Gastroesophageal sphincter (tissue), 4 donors: ENCODE data around the gene HIVEP3. TPM values are rescaled to one million over a fixed set of nuclear protein-coding genes. Genes with fewer than 3 reads are reported as not detected.

ENCODE experiments used
- ATAC-seq: fragments of 150-250 bp; one replicate; pipeline ENCODE4 v1.9.1; 2016; ENCODE audit warnings: mild to moderate bottlenecking, moderate library complexity
- H3K27ac ChIP-seq, 4 donors: fragments of 200-600 bp; sonication (generic) in 3 of 4; 1 replicate in 3 of 4; 2 replicates in 1 of 4; pipeline ENCODE4 v1.5.1; 2016 to 2019
- H3K27me3 ChIP-seq: fragments of 200-600 bp; sonication (generic); one replicate; pipeline ENCODE4 v1.5.1; 2019
- H3K36me3 ChIP-seq, 2 donors: fragments of 200-600 bp; sonication (generic); one replicate each; pipeline ENCODE4 v1.5.1; 2019; ENCODE audit warnings: control low read depth in 1 of 2
- H3K4me1 ChIP-seq, 3 donors: fragments of 200-600 bp; sonication (generic); 1 replicate in 2 of 3; 2 replicates in 1 of 3; pipeline ENCODE4 v1.5.1; 2016 to 2019; ENCODE audit warnings: control low read depth in 2 of 3
- H3K4me3 ChIP-seq, 2 donors: fragments of 200-600 bp; sonication (generic); one replicate each; pipeline ENCODE4 v1.5.1; 2019; ENCODE audit warnings: mild to moderate bottlenecking in 1 of 2, moderate library complexity in 1 of 2
- H3K9me3 ChIP-seq, 3 donors: fragments of 200-600 bp; sonication (generic); one replicate each; pipeline ENCODE4 v1.5.1; 2017 to 2019; ENCODE audit warnings: control low read depth in 2 of 3
- CTCF ChIP-seq, 4 experiments: fragments of 200-600 bp in 2 of 4; fragments of 450-650 bp in 2 of 4; sonication (generic) in 1 of 4; IDR thresholded peaks; one replicate each; pipeline ENCODE4 v1.5.1; 2017 to 2019; ENCODE audit warnings: antibody characterized with exemption in 4 of 4, mild to moderate bottlenecking in 2 of 4, moderate library complexity in 2 of 4
- EP300 ChIP-seq: sonication (generic); formaldehyde crosslinking; IDR thresholded peaks from one replicate; pipeline ENCODE4 v1.6.1; 2017; ENCODE audit warnings: antibody characterized with exemption, mild to moderate bottlenecking
- POLR2A ChIP-seq, 2 donors: fragments of 450-650 bp; IDR thresholded peaks; one replicate each; pipeline ENCODE4 v1.6.1; 2017; ENCODE audit warnings: antibody characterized with exemption in 2 of 2, mild to moderate bottlenecking in 2 of 2, moderate library complexity in 1 of 2
- POLR2AphosphoS5 ChIP-seq: sonication (generic); formaldehyde crosslinking; IDR thresholded peaks from one replicate; pipeline ENCODE4 v1.6.1; 2017; ENCODE audit warnings: antibody characterized with exemption
- WGBS, 2 donors: methylation state at CpG; one replicate each; pipeline ENCODE4 v1.1.5; 2018; ENCODE audit warnings: low coverage in 1 of 2; 5-methylcytosine and 5-hydroxymethylcytosine counted together
- total RNA-seq, 4 donors: library from RNA; depleted of rRNA; stranded (reverse); fragments of >200 nt; gene quantifications; one replicate each; pipeline ENCODE4 v1.1.0, GENCODE V29; 2016

HIVEP3 gene
- total RNA-seq, 4 donors from 2014 or later: 1.9 to 3.8 (median 2.8) TPM

GRCh38 chr1:41615981-41616380, 302.7 kb downstream of the HIVEP3 start:
- H3K9me3 ChIP-seq: no peaks in the 10 kb centered on the region
- H3K4me1 ChIP-seq: peaks cover 0 to 18% (median 4%) of the 10 kb centered on the region in 3 donors
- no peak for TF ChIP-seq POLR2A (IDR thresholded peaks at IDR 0.05)
- no peak for TF ChIP-seq CTCF (IDR thresholded peaks at IDR 0.05)
- no peak for TF ChIP-seq POLR2AphosphoS5
- TF ChIP-seq EP300: no peak
- no peaks in the 10 kb centered on the region for H3K36me3 ChIP-seq
- H3K4me3 ChIP-seq: no peak overlapping the region
- 100% methylated on average over 1 to 2 of the region's 2 CpGs for WGBS, 2 donors
- H3K27ac ChIP-seq: no peak overlapping the region
- no peaks in the 10 kb centered on the region for H3K27me3 ChIP-seq
- ATAC-seq: no peak

GRCh38 chr1:41615316-41615715, 303.4 kb downstream of the HIVEP3 start:
- Histone ChIP-seq H3K4me1 (peaks cover 0 to 18% (median 4%) of the 10 kb centered on the region in 3 donors), H3K27me3 (no peaks in the 10 kb centered on the region), H3K9me3 (no peaks in the 10 kb centered on the region), H3K36me3 (no peaks in the 10 kb centered on the region), H3K4me3 (no peak overlapping the region), H3K27ac (no peak overlapping the region)
- whole genome bisulfite sequencing, 2 donors: 92% methylated on average over 4 of the region's 8 CpGs; no CpG with 5 or more reads in 1 of the 2 donors
- no peak for ATAC-seq
- no peak for TF ChIP-seq POLR2AphosphoS5
- TF ChIP-seq EP300: no peak
- no peak for TF ChIP-seq POLR2A (IDR thresholded peaks at IDR 0.05)
- no peak for TF ChIP-seq CTCF (IDR thresholded peaks at IDR 0.05)

GRCh38 chr1:41614818-41615217, 303.9 kb downstream of the HIVEP3 start:
- H3K4me1 ChIP-seq: peaks cover 0 to 18% (median 4%) of the 10 kb centered on the region in 3 donors
- TF ChIP-seq POLR2AphosphoS5: no peak
- 90 to 93% methylated on average over 6 of the region's 6 CpGs for WGBS, 2 donors
- H3K36me3 ChIP-seq: no peaks in the 10 kb centered on the region
- ATAC-seq: no peak
- H3K27ac ChIP-seq: no peak overlapping the region
- H3K27me3 ChIP-seq: no peaks in the 10 kb centered on the region
- H3K9me3 ChIP-seq: no peaks in the 10 kb centered on the region
- H3K4me3 ChIP-seq: no peak overlapping the region

- no peaks in the 10 kb centered on the region for H3K36me3 ChIP-seq
- H3K4me3 ChIP-seq: no peak overlapping the region
- H3K9me3 ChIP-seq: no peaks in the 10 kb centered on the region
- WGBS, 2 donors: 75 to 82% methylated on average over 2 to 4 of the region's 10 CpGs
- no peak overlapping the region for H3K27ac ChIP-seq
- no peaks in the 10 kb centered on the region for H3K27me3 ChIP-seq
- peaks cover 0 to 16% (median 4%) of the 10 kb centered on the region in 3 donors for H3K4me1 ChIP-seq
- ATAC-seq: no peak
- TF ChIP-seq EP300 (no peak), POLR2A (IDR thresholded peaks at IDR 0.05) (no peak), CTCF (IDR thresholded peaks at IDR 0.05) (no peak), POLR2AphosphoS5 (no peak)
Observed at GRCh38 chr1:41613689-41614574, 304.8 kb downstream of the HIVEP3 start.

- TF ChIP-seq EP300 (no peak), POLR2A (IDR thresholded peaks at IDR 0.05) (no peak), CTCF (IDR thresholded peaks at IDR 0.05) (peak in 1 of 4 experiments; percentile 9), POLR2AphosphoS5 (no peak)
- Histone ChIP-seq H3K4me1 (peaks cover 0 to 13% (median 0%) of the 10 kb centered on the region in 3 donors), H3K36me3 (no peaks in the 10 kb centered on the region), H3K27ac (no peak overlapping the region), H3K4me3 (no peak overlapping the region), H3K27me3 (no peaks in the 10 kb centered on the region), H3K9me3 (no peaks in the 10 kb centered on the region)
- ATAC-seq: peak; percentile 60
- WGBS, 2 donors: 72 to 83% methylated on average over 4 to 8 of the region's 9 CpGs
Observed at GRCh38 chr1:41612953-41613352, 305.8 kb downstream of the HIVEP3 start.
